Measurements from ENCODE around the gene RTN4RL1.

The RTN4RL1 gene

GRCh38 chr17:2023256-2023655, 1.9 kb downstream of the RTN4RL1 start:
- Histone ChIP-seq H3K4me3 (peak overlapping the region; percentile 70), H3K27ac (peak overlapping the region in 1 of 2 donors; percentile 33)
- TF ChIP-seq CTCF (IDR thresholded peaks at IDR 0.05): no peak
- no peak for DNase-seq (ENCODE audit: low spot score)

- no peak for DNase-seq (ENCODE audit: low spot score)
- Histone ChIP-seq H3K4me3 (no peak overlapping the region), H3K27ac (no peak overlapping the region)
- no peak for TF ChIP-seq CTCF (IDR thresholded peaks at IDR 0.05)
These were observed 2.4 kb downstream of the RTN4RL1 start for GRCh38 chr17:2022647-2023240.

GRCh38 chr17:2020721-2021120, 4.4 kb downstream of the RTN4RL1 start:
- Histone ChIP-seq H3K27ac (no peak overlapping the region), H3K4me3 (no peak overlapping the region)
- DNase-seq (ENCODE audit: low spot score): no peak
- no peak for TF ChIP-seq CTCF (IDR thresholded peaks at IDR 0.05)

GRCh38 chr17:2019723-2020122, 5.4 kb downstream of the RTN4RL1 start:
- Histone ChIP-seq H3K4me3 (no peak overlapping the region), H3K27ac (no peak overlapping the region)
- no peak for TF ChIP-seq CTCF (IDR thresholded peaks at IDR 0.05)
- DNase-seq (ENCODE audit: low spot score): no peak

GRCh38 chr17:2018716-2019510, 6.2 kb downstream of the RTN4RL1 start:
- H3K4me3 ChIP-seq: no peak overlapping the region
- no peak for DNase-seq (ENCODE audit: low spot score)
- no peak overlapping the region for H3K27ac ChIP-seq
- no peak for TF ChIP-seq CTCF (IDR thresholded peaks at IDR 0.05)

- TF ChIP-seq CTCF (IDR thresholded peaks at IDR 0.05): no peak
- H3K4me3 ChIP-seq: no peak overlapping the region
- no peak overlapping the region for H3K27ac ChIP-seq
- DNase-seq (ENCODE audit: low spot score): no peak
These were observed 7.7 kb downstream of the RTN4RL1 start for GRCh38 chr17:2017274-2017941.

Data from coronary artery (tissue), 2 donors.